H1 (cell line): Measurements from ENCODE around the gene KCNH4.

ENCODE experiments used
- EZH2 ChIP-seq: fragments of 200-600 bp; sonication (generic); IDR thresholded peaks from 2 replicates; pipeline ENCODE4 v1.7.1; 2012; ENCODE audit warnings: low read depth, mild to moderate bottlenecking, moderate library complexity, low read length, inconsistent platforms; ENCODE audit not compliant: severe bottlenecking
- GTF2F1 ChIP-seq: IDR thresholded peaks from 2 replicates; pipeline ENCODE4 v1.6.1; 2012; ENCODE audit warnings: low read depth, low read length, improper control_type of control experiment, borderline replicate concordance
- MAFK ChIP-seq: IDR thresholded peaks from 2 replicates; pipeline ENCODE4 v1.6.1; 2012; ENCODE audit warnings: low read depth, mild to moderate bottlenecking, improper control_type of control experiment, low read length
- POLR2AphosphoS5 ChIP-seq: IDR thresholded peaks from 2 replicates; pipeline ENCODE4 v1.6.1; 2011; ENCODE audit warnings: low read depth, low read length
- RFX5 ChIP-seq: IDR thresholded peaks from 2 replicates; pipeline ENCODE4 v1.6.1; 2011; ENCODE audit warnings: low read depth, low read length, improper control_type of control experiment, borderline replicate concordance
- SP1 ChIP-seq: IDR thresholded peaks from 2 replicates; pipeline ENCODE4 v1.6.1; 2011; ENCODE audit warnings: low read depth, low read length
- TAF1 ChIP-seq: IDR thresholded peaks from 2 replicates; pipeline ENCODE4 v1.6.1; 2011; ENCODE audit warnings: mild to moderate bottlenecking, low read depth, low read length
- TEAD4 ChIP-seq: IDR thresholded peaks from 2 replicates; pipeline ENCODE4 v1.6.1; 2012; ENCODE audit warnings: low read depth, low read length, inconsistent platforms, mixed read lengths
- TF ChIP-seq, protein P1 (sequence below), 3 experiments: IDR thresholded peaks; 1 replicate in 2 of 3; 2 replicates in 1 of 3; pipeline versions ENCODE4 v1.5.1 to v1.6.1; 2011; ENCODE audit warnings: low read length in 3 of 3, mild to moderate bottlenecking in 3 of 3, inconsistent platforms in 2 of 3, low read depth in 1 of 3, moderate library complexity in 1 of 3; ENCODE audit not compliant: insufficient read depth in 1 of 3; ENCODE audit errors: control extremely low read depth in 1 of 3

DNA sequence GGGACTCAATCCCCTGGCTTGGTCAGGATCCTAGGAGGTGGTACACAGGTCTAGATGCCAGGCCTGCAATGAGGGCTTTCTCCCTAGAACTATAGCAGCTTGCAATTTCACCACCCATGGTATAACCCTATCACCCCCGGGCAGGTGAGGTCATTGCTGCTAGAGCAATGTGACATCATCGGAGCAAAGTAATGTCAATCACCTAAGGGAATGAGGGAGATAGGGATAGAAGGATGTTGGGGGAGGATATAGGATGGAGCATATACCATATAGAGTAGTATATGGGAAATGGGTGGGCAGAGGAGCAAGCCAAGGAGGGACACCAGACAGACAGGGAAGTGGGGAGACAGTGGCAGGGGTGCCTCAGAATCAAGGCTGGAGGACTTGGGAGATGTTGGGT, 3.3 kb downstream of the KCNH4 start:
- TF ChIP-seq, protein P1, sequence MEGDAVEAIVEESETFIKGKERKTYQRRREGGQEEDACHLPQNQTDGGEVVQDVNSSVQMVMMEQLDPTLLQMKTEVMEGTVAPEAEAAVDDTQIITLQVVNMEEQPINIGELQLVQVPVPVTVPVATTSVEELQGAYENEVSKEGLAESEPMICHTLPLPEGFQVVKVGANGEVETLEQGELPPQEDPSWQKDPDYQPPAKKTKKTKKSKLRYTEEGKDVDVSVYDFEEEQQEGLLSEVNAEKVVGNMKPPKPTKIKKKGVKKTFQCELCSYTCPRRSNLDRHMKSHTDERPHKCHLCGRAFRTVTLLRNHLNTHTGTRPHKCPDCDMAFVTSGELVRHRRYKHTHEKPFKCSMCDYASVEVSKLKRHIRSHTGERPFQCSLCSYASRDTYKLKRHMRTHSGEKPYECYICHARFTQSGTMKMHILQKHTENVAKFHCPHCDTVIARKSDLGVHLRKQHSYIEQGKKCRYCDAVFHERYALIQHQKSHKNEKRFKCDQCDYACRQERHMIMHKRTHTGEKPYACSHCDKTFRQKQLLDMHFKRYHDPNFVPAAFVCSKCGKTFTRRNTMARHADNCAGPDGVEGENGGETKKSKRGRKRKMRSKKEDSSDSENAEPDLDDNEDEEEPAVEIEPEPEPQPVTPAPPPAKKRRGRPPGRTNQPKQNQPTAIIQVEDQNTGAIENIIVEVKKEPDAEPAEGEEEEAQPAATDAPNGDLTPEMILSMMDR (IDR thresholded peaks at IDR 0.05; ENCODE audit: control extremely low read depth in 1 of 3, insufficient read depth in 1 of 3, low read depth in 1 of 3, low read length in 3 of 3): no peak
- no peak for TF ChIP-seq SP1
- TF ChIP-seq MAFK: no peak
- TF ChIP-seq EZH2: no peak
- TF ChIP-seq GTF2F1: no peak
- no peak for TF ChIP-seq TEAD4
- TF ChIP-seq POLR2AphosphoS5: no peak
- no peak for TF ChIP-seq TAF1
- TF ChIP-seq RFX5: no peak
